HG03108 (cell line): ENCODE results near the gene ASPHD2.

Experiments used
- ATAC-seq: cut with Tn5 transposase; IDR thresholded peaks from one replicate; pipeline ENCODE4 v1.9.1; 2021; ENCODE audit warnings: moderate library complexity; ENCODE audit not compliant: unreplicated experiment

ASPHD2 gene

GRCh38 chr22:26471522-26471921 lies 42.5 kb downstream of the ASPHD2 start:
- no peak for ATAC-seq

DNA sequence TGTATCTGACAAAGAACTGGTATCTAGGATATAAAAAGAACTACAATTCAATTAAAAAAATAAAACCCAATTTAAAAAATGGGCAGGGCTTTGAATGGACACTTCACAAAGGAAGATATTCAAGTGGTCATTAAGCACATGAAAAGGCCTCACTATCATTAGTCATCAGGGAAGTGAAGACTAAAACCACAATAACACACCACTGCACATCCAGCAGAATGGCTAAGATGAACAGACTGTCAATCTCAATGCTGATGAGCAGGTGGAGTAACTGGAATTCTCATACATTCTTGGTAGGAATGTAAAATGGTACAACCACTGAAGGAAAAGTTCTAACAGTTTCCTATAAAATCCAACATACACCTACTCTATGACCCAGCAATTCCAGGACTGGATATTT lies 45.6 kb downstream of the ASPHD2 start:
- ATAC-seq = no peak

- no peak for ATAC-seq
These were observed 47.8 kb downstream of the ASPHD2 start for GRCh38 chr22:26476705-26477340.

- no peak for ATAC-seq
These were observed 48.3 kb downstream of the ASPHD2 start for GRCh38 chr22:26477341-26477731.

DNA sequence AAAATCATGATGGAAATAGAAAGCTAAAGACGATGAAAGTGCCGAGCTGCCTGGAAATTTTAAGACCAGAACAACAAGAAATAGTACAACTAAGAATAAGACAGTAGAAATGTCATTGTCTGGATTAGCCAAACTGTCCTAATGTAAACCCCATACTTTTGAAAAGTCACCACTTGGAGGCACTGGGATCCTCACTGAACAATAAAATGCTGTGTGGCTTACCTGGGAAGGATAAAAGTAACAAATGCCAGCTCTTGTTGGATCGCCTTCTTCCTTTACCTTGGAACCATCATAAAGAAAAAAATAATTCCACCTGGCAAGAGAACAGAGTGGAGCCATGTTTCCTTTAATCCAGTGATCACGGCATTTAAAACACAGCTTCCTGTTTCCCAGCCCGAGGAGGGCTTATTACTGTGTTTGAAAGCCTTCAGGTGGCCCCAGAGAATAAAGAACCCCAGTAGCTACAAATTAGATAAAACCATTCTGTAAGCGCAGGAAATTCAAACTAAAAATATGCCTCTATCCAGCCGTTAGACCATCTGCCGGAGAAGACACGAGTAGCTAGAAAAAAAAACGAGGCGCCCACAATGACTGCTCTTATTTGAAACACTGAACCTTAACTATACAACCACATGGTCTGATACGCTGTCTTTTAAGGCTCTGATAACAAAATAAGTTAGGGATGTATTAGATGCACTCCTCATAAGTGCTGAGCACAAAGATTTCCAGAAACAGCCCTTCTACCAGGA lies 50.2 kb downstream of the ASPHD2 start:
- ATAC-seq = no peak

- ATAC-seq = no peak
These were observed 50.9 kb downstream of the ASPHD2 start for GRCh38 chr22:26479792-26480610.

GRCh38 chr22:26480611-26480932 lies 51.5 kb downstream of the ASPHD2 start:
- ATAC-seq = no peak

GRCh38 chr22:26481112-26481693 lies 52.1 kb downstream of the ASPHD2 start:
- no peak for ATAC-seq

- no peak for ATAC-seq
These were observed 52.6 kb downstream of the ASPHD2 start for GRCh38 chr22:26481694-26482093.

- no peak for ATAC-seq
These were observed 53.1 kb downstream of the ASPHD2 start for GRCh38 chr22:26482161-26482560.

DNA sequence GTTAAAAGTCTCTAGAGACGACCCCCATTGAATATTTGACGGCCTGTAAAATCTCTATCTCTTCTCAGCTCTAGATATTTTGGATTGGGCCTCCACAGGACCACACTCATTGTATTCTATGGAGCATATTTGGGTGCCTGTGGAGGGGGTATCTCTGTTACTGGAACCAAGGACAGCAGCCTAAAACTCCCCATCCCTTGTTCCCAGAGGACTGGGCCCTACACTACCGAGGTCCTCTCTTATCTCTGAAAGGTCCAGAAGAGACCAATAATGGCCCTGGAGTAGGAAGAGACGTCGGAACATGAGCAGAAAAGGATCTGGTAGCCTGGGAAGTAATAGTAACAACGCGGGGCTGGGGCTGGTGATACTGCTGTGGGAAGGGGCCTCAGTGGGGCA lies 54.0 kb downstream of the ASPHD2 start:
- ATAC-seq = no peak

GRCh38 chr22:26483439-26484359 lies 54.6 kb downstream of the ASPHD2 start, which contains the start of the genes HPS4 and SRRD:
Gene HPS4 (minus strand): TSS chr22:26483783. CDS start chr22:26481762, 2,021 bp downstream.
Gene SRRD (plus strand): TSS chr22:26483877. CDS start chr22:26483891, 14 bp downstream.
- peak; percentile 45 for ATAC-seq

GRCh38 chr22:26484360-26484706 lies 55.3 kb downstream of the ASPHD2 start:
- ATAC-seq = no peak

- ATAC-seq = no peak
These were observed 56.0 kb downstream of the ASPHD2 start for GRCh38 chr22:26485013-26485412.

- no peak for ATAC-seq
These were observed 56.8 kb downstream of the ASPHD2 start for GRCh38 chr22:26485806-26486390.

DNA sequence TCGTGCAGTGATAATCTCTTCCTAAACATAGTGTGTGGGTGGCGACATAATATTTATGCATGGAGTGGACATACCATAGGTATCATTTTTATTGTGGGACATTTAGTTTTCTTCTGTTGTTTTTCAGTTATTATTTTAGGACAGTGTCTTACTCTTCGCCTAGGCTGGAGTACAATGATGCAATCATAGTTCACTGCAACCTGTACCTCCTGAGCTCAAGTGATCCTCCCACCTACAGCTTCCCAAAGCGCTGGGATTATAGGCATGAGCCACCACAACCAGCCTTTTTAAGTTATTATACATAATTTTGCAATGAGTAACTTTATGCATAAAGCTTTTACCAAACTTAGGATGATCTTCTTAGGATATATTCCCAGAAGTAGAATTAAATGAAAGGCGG lies 57.3 kb downstream of the ASPHD2 start:
- ATAC-seq = no peak

GRCh38 chr22:26487996-26488395 lies 58.9 kb downstream of the ASPHD2 start:
- no peak for ATAC-seq

GRCh38 chr22:26489447-26490036 lies 60.5 kb downstream of the ASPHD2 start:
- no peak for ATAC-seq

DNA sequence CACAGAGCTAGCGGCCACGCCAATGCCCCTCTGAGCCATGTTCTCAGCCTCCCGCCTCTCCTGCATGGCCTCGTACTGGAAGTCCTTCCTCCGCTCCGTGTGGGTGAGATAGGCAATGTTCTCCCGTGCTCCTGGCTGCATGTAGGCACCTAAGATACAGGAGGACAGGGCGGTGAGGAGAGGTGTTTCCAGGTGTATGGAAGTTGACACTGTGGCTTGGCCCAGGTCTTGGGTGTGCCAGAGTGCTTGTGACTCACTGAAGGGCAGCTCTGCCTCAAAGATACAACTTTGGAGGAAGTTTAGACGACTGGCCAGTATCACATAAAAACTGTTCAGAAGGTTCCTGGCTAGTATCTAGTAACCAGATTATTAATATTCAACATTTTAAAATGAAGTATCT lies 63.2 kb downstream of the ASPHD2 start:
- ATAC-seq = no peak

DNA sequence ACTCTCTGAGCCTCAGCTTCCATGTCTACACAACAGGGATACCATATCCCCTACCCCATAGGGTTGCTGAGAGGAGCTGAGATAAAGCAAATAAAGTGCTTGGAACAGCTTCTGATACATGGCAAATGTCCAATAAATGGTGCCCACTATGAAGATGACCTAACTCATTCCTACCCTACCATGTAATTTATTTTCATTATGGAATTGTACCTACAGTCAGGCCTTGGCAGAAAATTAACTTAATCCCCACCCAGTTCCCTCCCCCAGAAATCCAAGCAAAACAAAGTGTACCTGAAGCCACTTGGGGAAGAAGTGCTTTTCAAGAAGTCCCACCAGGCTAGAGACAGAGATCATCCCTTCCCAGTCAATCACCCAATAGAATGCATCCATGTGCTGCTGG lies 65.4 kb downstream of the ASPHD2 start:
- ATAC-seq = no peak
